ENCODE data around the gene CDCA4.
A peak's percentile ranks its signal among the peaks of the same experiment; 100 is the strongest.

The CDCA4 gene

DNA sequence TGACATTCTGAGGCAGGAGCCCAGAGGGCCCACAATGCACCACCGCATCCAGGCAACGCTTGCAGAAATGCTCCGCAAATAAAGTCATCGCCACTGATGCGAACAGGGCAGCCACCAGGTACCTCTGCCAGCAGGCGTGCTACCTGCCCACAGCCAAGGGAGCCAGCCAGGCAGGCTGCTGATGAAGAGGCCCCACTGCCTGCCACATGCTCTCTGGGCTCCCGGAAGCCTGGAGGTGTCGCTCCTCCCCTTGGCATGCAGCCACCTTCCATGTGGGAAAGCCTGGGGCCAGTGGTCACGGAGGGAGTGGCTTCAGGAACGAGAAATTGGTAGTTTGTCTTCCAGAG lies 29.6 kb upstream of the CDCA4 start:
- TF ChIP-seq, protein P1, sequence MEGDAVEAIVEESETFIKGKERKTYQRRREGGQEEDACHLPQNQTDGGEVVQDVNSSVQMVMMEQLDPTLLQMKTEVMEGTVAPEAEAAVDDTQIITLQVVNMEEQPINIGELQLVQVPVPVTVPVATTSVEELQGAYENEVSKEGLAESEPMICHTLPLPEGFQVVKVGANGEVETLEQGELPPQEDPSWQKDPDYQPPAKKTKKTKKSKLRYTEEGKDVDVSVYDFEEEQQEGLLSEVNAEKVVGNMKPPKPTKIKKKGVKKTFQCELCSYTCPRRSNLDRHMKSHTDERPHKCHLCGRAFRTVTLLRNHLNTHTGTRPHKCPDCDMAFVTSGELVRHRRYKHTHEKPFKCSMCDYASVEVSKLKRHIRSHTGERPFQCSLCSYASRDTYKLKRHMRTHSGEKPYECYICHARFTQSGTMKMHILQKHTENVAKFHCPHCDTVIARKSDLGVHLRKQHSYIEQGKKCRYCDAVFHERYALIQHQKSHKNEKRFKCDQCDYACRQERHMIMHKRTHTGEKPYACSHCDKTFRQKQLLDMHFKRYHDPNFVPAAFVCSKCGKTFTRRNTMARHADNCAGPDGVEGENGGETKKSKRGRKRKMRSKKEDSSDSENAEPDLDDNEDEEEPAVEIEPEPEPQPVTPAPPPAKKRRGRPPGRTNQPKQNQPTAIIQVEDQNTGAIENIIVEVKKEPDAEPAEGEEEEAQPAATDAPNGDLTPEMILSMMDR (IDR thresholded peaks at IDR 0.05; ENCODE audit: control insufficient read depth, extremely low read depth, insufficient read depth) = no peak
- H3K4me3 ChIP-seq (ENCODE audit: low read depth, low read length) = no peak overlapping the region
- DNase-seq (ENCODE audit: low read depth) = no peak

DNA sequence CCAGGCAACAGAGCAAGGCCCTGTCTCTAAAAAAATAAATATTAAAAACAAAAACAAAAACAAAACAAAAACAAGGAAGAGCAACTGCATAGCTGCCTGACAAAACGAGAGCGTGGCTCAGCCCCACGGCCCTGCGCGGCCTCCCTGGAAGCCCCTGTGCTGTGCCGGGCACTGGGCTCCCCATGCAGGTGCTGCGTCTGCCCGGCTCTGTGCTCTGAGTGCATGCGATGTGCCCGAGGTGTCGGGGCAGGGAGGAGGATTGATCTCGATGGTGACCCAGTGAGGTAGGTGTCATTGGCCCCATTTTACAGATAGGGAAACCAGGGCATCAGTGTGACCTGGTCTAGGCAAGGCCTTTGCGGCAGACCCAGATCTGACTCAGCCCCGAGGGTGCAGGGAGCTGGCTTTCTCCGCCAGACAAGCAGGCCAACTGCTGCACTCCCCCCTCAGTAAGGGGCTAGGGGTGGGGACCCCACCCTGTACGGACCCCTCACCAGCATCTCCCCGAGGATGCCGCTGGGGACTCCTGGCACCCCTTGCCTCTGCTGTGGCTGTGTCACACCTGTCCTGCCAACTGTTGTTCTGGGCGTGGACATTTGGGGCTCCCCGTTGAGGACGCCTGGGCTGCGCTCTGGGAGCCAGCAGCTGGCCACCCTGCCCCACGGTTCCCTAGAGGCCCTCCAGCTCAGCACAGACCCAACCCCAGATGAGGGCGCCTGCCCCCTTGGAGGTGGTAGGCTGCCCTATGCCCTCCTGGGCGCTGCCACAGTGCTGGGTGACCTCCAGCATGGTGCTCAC lies 29.1 kb upstream of the CDCA4 start:
- no peak for DNase-seq (ENCODE audit: low read depth)
- no peak overlapping the region for H3K4me3 ChIP-seq (ENCODE audit: low read depth, low read length)
- TF ChIP-seq, protein P1 (IDR thresholded peaks at IDR 0.05; ENCODE audit: control insufficient read depth, extremely low read depth, insufficient read depth) = no peak

DNA sequence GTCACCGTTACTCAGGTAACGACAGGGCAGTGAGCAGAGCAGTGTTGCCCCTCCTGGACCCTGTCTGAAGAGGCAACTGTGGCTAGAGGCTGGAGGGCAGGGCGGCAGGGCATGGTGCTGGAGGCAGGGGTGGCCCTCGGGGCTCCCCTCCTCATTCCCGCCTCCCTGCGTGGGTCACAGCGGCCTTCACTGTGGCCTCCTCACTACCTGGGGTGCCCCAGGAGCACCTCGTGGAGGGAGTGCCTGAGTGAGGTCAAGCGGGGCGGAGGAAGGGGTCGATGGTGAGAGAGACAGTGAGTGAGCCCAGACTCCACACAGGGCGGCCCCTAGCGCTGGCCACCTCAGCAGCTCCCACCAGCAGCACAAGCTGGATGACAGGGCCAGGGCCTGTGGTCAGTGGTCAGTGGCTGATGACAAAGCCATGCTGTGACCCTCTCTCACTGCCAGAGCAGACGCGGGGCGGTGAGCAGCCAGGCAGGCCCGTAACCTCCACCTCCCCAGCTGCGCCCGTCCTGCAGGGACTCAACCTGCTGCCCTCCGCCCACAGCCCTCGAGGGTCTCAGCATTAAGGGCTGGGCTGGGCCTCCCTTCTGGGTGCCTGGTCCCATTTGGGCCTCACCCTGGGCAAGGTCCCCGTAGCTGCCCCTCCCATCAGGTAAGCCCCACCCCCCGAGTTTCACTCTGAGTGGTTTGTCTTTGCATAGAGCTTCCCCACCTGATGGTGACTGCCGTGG lies 26.6 kb upstream of the CDCA4 start:
- TF ChIP-seq, protein P1 (IDR thresholded peaks at IDR 0.05; ENCODE audit: control insufficient read depth, extremely low read depth, insufficient read depth) = no peak
- DNase-seq (ENCODE audit: low read depth) = no peak

DNA sequence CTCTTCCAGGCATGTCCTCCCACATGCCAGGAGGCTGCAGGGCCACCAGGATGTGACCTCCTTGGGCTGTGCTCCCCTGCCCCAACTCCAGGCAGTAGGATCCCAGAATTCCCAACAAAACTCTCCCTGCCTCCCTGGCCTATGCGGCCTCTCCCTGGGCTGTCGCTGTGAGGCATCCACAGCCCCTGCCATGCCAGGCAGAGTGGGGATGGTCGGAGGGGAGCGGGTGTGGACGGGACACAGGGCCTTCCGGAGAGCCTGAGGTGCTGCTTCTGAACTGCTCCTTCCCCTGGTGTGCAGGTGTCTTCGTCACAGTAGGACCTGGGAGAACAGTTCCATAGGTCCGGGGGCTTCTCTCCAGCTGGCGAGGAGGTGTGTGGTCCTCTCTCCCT lies 26.0 kb upstream of the CDCA4 start:
- no peak overlapping the region for H3K4me3 ChIP-seq (ENCODE audit: low read depth, low read length)
- TF ChIP-seq, protein P1 (IDR thresholded peaks at IDR 0.05; ENCODE audit: control insufficient read depth, extremely low read depth, insufficient read depth) = no peak
- DNase-seq (ENCODE audit: low read depth) = no peak

More for the DNA sequence above, 26.6 kb upstream of the CDCA4 start:
- no peak overlapping the region for H3K4me3 ChIP-seq (ENCODE audit: low read depth, low read length)

DNA sequence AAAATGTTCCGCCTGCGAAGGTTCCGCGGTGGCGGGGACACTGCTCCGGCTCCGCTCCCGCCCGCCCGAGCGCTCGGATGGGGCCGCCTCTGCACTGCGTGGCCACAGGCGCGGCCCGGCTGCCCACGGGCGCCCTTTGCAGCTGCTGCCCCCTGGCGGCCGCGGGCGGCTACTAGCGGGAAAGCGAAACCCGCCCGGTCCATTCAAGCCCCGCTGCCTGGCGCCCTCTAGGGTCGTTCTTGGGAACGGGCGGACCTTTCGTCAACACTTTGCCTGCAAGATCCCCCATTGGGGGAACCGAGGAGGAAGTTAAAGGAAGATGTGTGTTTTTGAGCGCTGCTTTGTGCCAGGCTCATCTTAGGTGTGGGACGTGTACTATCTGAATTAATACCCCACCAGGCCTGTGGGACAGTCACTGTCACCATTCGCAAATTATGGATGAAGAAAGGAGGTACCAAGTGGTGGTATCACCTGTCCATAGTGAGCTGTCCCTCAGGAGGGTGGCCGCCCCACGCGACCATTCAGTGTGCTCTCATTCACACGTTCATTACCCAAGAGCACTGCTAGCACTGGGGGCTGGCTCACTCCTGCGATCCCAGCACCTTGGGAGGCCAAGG lies 24.9 kb upstream of the CDCA4 start:
- peak; percentile 17 for DNase-seq (ENCODE audit: low read depth)
- TF ChIP-seq, protein P1 (IDR thresholded peaks at IDR 0.05; ENCODE audit: control insufficient read depth, extremely low read depth, insufficient read depth) = peak; percentile 100
- H3K4me3 ChIP-seq (ENCODE audit: low read depth, low read length) = no peak overlapping the region

DNA sequence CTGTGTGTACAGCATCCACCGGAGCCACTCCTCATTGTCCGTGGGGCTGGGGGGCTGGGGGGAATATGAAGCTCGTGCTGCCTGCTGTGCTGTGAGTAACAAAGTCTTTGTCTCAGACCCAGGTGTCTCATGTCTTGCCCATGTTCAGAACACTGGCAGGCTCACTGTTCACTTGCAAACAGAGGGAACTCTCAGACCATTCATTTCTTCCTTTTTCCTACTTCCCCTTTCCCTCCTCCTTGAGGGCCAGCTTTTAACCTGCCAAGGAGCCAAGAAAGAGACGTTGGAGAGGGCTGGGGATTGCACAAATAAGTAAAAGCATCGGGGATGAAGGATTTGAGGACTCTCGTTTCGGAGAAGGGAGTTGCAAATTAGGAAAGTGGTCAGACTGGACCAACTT lies 22.8 kb upstream of the CDCA4 start:
- TF ChIP-seq, protein P1 (IDR thresholded peaks at IDR 0.05; ENCODE audit: control insufficient read depth, extremely low read depth, insufficient read depth) = no peak
- no peak overlapping the region for H3K4me3 ChIP-seq (ENCODE audit: low read depth, low read length)
- no peak for DNase-seq (ENCODE audit: low read depth)

All from LNCaP clone FGC (cell line).